Lower leg skin (tissue), 4 donors: ENCODE measurements around the gene EPHB2. TPM values are rescaled to one million over a fixed set of nuclear protein-coding genes. Genes with fewer than 3 reads are reported as not detected.
"Not testable (repeated sequence)": the region's sequence is repeated elsewhere in the genome, so short reads cannot be mapped to it uniquely, and the experiment has no call there.

Source experiments
- DNase-seq, 2 donors: peaks; one replicate each; pipeline ENCODE4 v3.0.0-alpha.2; 2019; ENCODE audit warnings: low spot score in 2 of 2
- H3K4me3 ChIP-seq: fragments of 200-600 bp; sonication (generic); 2 replicates; pipeline ENCODE4 v1.5.1; 2017; ENCODE audit warnings: mild to moderate bottlenecking, low read depth; ENCODE audit not compliant: poor library complexity, severe bottlenecking
- CTCF ChIP-seq, 3 donors: fragments of 450-650 bp; IDR thresholded peaks; one replicate each; pipeline ENCODE4 v1.5.1; 2016; ENCODE audit warnings: antibody characterized with exemption in 3 of 3, mild to moderate bottlenecking in 3 of 3, moderate library complexity in 2 of 3
- POLR2A ChIP-seq, 2 donors: fragments of 450-650 bp; IDR thresholded peaks; one replicate each; pipeline ENCODE4 v1.6.1; 2016 to 2017; ENCODE audit warnings: antibody characterized with exemption in 2 of 2, mild to moderate bottlenecking in 1 of 2, moderate library complexity in 1 of 2
- WGBS, 2 donors: methylation state at CpG; one replicate each; pipeline ENCODE4 v1.1.5; 2018; 5-methylcytosine and 5-hydroxymethylcytosine counted together
- intact Hi-C: fragments of 100-400 bp; cut with DNase I; formaldehyde crosslinking; loops from one replicate; pipeline ENCODE4 v1.15.0; 2023; ENCODE audit warnings: low total_unique reads
- total RNA-seq, 4 donors: library from RNA; depleted of rRNA; stranded (reverse); fragments of >200 nt; gene quantifications; one replicate each; pipeline ENCODE4 v1.1.0, GENCODE V29; 2016

Gene EPHB2
- 1 to 10 TPM in 2 of 4 donors, under 1 TPM in 2; 0.57 to 3.1 (median 1.7) TPM for total RNA-seq

DNA sequence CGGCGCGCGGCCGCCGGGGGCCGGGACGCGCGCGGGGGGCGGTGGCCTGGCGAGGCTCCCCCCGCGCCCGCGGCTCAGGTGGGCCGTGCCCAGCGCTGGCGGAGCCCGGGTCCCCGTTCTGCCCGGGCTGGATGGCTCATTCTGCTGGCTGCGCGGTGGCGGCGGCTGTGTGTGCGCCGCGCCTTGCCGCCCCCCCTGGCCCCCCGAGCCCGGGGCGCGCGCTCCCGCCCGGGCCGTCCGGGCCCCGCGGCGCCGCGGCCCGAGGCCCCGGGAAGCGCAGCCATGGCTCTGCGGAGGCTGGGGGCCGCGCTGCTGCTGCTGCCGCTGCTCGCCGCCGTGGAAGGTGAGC lies at the start of gene EPHB2:
EPHB2 (plus strand) TSS at position 139 of the 349 bp plus-strand sequence; CDS start at position 283, 144 bp downstream.
- WGBS, 2 donors: 0 to 1% methylated on average over 2 to 36 of the region's 55 CpGs
- TF ChIP-seq POLR2A (IDR thresholded peaks at IDR 0.05): no peak
- no peak for TF ChIP-seq CTCF (IDR thresholded peaks at IDR 0.05)
- DNase-seq: no peak
- no peak within 1 kb of the TSS for H3K4me3 ChIP-seq
- intact Hi-C loops: no loop called here

- DNase-seq: no peak
- no peak overlapping the region for H3K4me3 ChIP-seq
- intact Hi-C loops: no loop called here
- TF ChIP-seq POLR2A (IDR thresholded peaks at IDR 0.05) (no peak), CTCF (IDR thresholded peaks at IDR 0.05) (no peak)
- 81 to 84% methylated on average over 2 of the region's 2 CpGs for WGBS, 2 donors
Observed at GRCh38 chr1:22661880-22662279, 48.8 kb upstream of the EPHB2 start.

- DNase-seq: no peak
- H3K4me3 ChIP-seq: no peak overlapping the region
- WGBS, 2 donors: 66 to 71% methylated on average over 5 of the region's 5 CpGs
- TF ChIP-seq CTCF (IDR thresholded peaks at IDR 0.05): no peak
- intact Hi-C loops: no loop called here
Observed at GRCh38 chr1:22662318-22662717, 48.3 kb upstream of the EPHB2 start.

GRCh38 chr1:22662986-22663408 lies 47.6 kb upstream of the EPHB2 start:
- TF ChIP-seq CTCF (IDR thresholded peaks at IDR 0.05) (no peak), POLR2A (IDR thresholded peaks at IDR 0.05) (no peak)
- intact Hi-C loops: no loop called here
- DNase-seq: no peak
- H3K4me3 ChIP-seq: no peak overlapping the region
- WGBS, 2 donors: 78 to 79% methylated on average over 8 of the region's 8 CpGs

DNA sequence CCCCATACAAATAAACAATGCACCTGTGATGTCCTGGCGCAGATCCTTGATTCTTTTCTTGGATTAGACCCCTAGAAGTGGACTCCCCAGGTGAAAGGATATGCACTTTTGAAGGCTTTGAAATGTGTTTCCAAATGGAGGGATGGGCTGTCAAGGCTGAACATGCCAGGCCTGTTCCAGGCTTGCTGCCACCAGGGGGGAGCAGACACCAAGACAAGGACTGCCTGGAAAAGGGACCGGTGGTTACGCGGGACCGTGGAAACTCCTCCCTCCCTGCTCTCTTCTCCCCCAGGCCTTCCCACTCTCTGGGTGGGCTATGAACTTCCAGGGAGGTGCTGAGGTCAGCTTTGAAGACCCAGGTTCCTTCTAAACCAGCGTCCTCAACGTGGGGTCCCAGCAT lies 44.9 kb upstream of the EPHB2 start:
- DNase-seq: no peak
- no peak overlapping the region for H3K4me3 ChIP-seq
- 35% methylated on average over 7 of the region's 7 CpGs for WGBS, 2 donors
- intact Hi-C loops: no loop called here
- TF ChIP-seq CTCF (IDR thresholded peaks at IDR 0.05) (no peak), POLR2A (IDR thresholded peaks at IDR 0.05) (no peak)

GRCh38 chr1:22666412-22666811 lies 44.2 kb upstream of the EPHB2 start:
- 53 to 58% methylated on average over 2 of the region's 2 CpGs for WGBS, 2 donors
- intact Hi-C loops: no loop called here
- no peak for TF ChIP-seq POLR2A (IDR thresholded peaks at IDR 0.05)
- no peak for TF ChIP-seq CTCF (IDR thresholded peaks at IDR 0.05)
- H3K4me3 ChIP-seq: no peak overlapping the region
- DNase-seq: no peak

DNA sequence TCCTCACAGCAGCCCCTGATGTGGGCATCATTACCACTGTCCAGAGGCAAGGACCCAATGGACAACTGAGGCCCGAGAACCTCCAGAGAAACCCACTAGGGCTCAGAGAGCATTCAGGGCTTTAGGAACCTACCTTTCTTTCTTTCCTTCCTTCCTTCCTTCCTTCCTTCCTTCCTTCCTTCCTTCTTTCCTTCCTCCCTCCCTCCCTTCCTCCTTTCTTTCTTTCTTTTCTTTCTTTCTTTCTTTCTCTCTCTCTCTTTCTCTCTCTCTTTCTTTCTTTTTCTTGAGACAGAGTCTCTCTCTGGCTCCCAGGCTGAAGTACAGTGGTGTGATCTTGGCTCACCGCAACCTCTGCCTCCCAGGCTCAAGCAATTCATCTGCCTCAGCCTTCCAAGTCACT lies 41.8 kb upstream of the EPHB2 start:
- intact Hi-C loops, H3K4me3 ChIP-seq, DNase-seq: not testable (repeated sequence)
- 70 to 100% methylated on average over 2 of the region's 2 CpGs for WGBS, 2 donors
